IMR-90 (cell line): Measurements from ENCODE around the gene GPD1. TPM values are rescaled to one million over a fixed set of nuclear protein-coding genes. Genes with fewer than 3 reads are reported as not detected.

Experiments used
- ATAC-seq: fragments of 200-7000 bp; cut with Tn5 transposase; 2 replicates; pipeline ENCODE4 v1.9.1; 2020; ENCODE audit warnings: low read depth, mild to moderate bottlenecking, moderate library complexity
- BruUV-seq: library from RNA; stranded (reverse); fragments of 400-500 nt; replicated peaks from 2 replicates; lab custom pipeline; 2021; lab: Mats Ljungman, UMichigan
- CTCF ChIA-PET: fragments of 300-600 bp; formaldehyde crosslinking; extraction: SDS; loops from one replicate; lab custom pipeline; 2021; ENCODE audit warnings: antibody characterized with exemption; lab: Yijun Ruan, JAX
- POLR2A ChIA-PET: fragments of 300-600 bp; sonication (Branson Sonifier 250); formaldehyde crosslinking; loops from one replicate; lab custom pipeline; 2022; ENCODE audit warnings: antibody characterized with exemption; ENCODE audit not compliant: unreplicated experiment; lab: Charles Lee
- DNase-seq: peaks from one replicate; pipeline ENCODE4 v3.0.0; 2013
- H2AFZ ChIP-seq: replicated peaks from 2 replicates; pipeline ENCODE3; 2013; ENCODE audit warnings: low read length, mild to moderate bottlenecking; ENCODE audit not compliant: poor library complexity
- H2AK5ac ChIP-seq: 2 replicates; pipeline ENCODE4 v1.6.1; 2013; ENCODE audit warnings: low read depth, low read length, inconsistent platforms
- H2AK9ac ChIP-seq: replicated peaks from 2 replicates; pipeline ENCODE3; 2013; ENCODE audit warnings: mild to moderate bottlenecking, low read depth, low read length, moderate library complexity; ENCODE audit not compliant: poor library complexity
- H2BK120ac ChIP-seq: 2 replicates; pipeline ENCODE4 v1.6.1; 2013; ENCODE audit warnings: low read depth, low read length, inconsistent platforms
- H2BK15ac ChIP-seq: 3 replicates; pipeline ENCODE4 v1.6.1; 2013; ENCODE audit warnings: low read depth, low read length, inconsistent platforms
- H2BK20ac ChIP-seq: 2 replicates; pipeline ENCODE4 v1.6.1; 2013; ENCODE audit warnings: low read depth, mild to moderate bottlenecking, inconsistent platforms, low read length, moderate library complexity
- H2BK5ac ChIP-seq: 2 replicates; pipeline ENCODE4 v1.6.1; 2013; ENCODE audit warnings: mild to moderate bottlenecking, low read depth, low read length, inconsistent platforms; ENCODE audit not compliant: poor library complexity, severe bottlenecking
- H3K14ac ChIP-seq: replicated peaks from 2 replicates; pipeline ENCODE4 v1.6.1; 2013; ENCODE audit warnings: low read depth, low read length, inconsistent platforms
- H3K18ac ChIP-seq: 2 replicates; pipeline ENCODE4 v1.6.1; 2013; ENCODE audit warnings: low read depth, low read length, control low read depth
- H3K23ac ChIP-seq: 2 replicates; pipeline ENCODE4 v1.6.1; 2013; ENCODE audit warnings: low read depth, low read length, inconsistent platforms
- H3K27ac ChIP-seq: 2 replicates; pipeline ENCODE4 v1.5.1; 2013; ENCODE audit warnings: mild to moderate bottlenecking, control low read depth, low read length; ENCODE audit not compliant: insufficient read depth
- H3K27me3 ChIP-seq: 2 replicates; pipeline ENCODE4 v1.6.1; 2013; ENCODE audit warnings: low read length; ENCODE audit not compliant: control insufficient read depth, insufficient read depth
- H3K36me3 ChIP-seq: 2 replicates; pipeline ENCODE4 v1.6.1; 2013; ENCODE audit warnings: low read length, mixed read lengths; ENCODE audit not compliant: control insufficient read depth, insufficient read depth
- H3K4ac ChIP-seq: 2 replicates; pipeline ENCODE4 v1.6.1; 2013; ENCODE audit warnings: low read depth, low read length, inconsistent platforms
- H3K4me1 ChIP-seq: 2 replicates; pipeline ENCODE4 v1.6.1; 2013; ENCODE audit warnings: low read length, mixed read lengths; ENCODE audit not compliant: control insufficient read depth, insufficient read depth
- H3K4me2 ChIP-seq: 2 replicates; pipeline ENCODE4 v1.6.1; 2013; ENCODE audit warnings: low read depth, mild to moderate bottlenecking, control low read depth, low read length, moderate library complexity
- H3K4me3 ChIP-seq: 2 replicates; pipeline ENCODE4 v1.5.1; 2013; ENCODE audit warnings: low read depth, mild to moderate bottlenecking, control low read depth, low read length, moderate library complexity; ENCODE audit not compliant: insufficient read depth
- H3K56ac ChIP-seq: 2 replicates; pipeline ENCODE4 v1.6.1; 2013; ENCODE audit warnings: low read length, inconsistent platforms; ENCODE audit not compliant: insufficient read depth; ENCODE audit errors: extremely low read depth
- H3K79me1 ChIP-seq, 2 experiments: 2 replicates each; pipeline ENCODE4 v1.6.1; 2013; ENCODE audit warnings: low read length in 2 of 2, inconsistent platforms in 1 of 2, low read depth in 1 of 2
- H3K9ac ChIP-seq: 2 replicates; pipeline ENCODE4 v1.6.1; 2013; ENCODE audit warnings: low read depth, low read length, control low read depth
- H3K9me1 ChIP-seq: 2 replicates; pipeline ENCODE4 v1.6.1; 2013; ENCODE audit warnings: low read length, inconsistent platforms; ENCODE audit not compliant: insufficient read depth
- H3K9me3 ChIP-seq: 2 replicates; pipeline ENCODE4 v1.6.1; 2013; ENCODE audit warnings: low read length; ENCODE audit not compliant: control insufficient read depth, insufficient read depth
- H4K20me1 ChIP-seq: 2 replicates; pipeline ENCODE4 v1.6.1; 2013; ENCODE audit warnings: low read length, inconsistent platforms; ENCODE audit not compliant: insufficient read depth
- H4K5ac ChIP-seq: 2 replicates; pipeline ENCODE4 v1.6.1; 2013; ENCODE audit warnings: mild to moderate bottlenecking, low read depth, low read length, control low read depth
- H4K8ac ChIP-seq, 2 experiments: 2 replicates each; pipeline ENCODE4 v1.6.1; 2013; ENCODE audit warnings: low read depth in 2 of 2, low read length in 2 of 2, control low read depth in 1 of 2, inconsistent platforms in 1 of 2
- H4K91ac ChIP-seq: 2 replicates; pipeline ENCODE4 v1.6.1; 2013; ENCODE audit warnings: low read depth, low read length, inconsistent platforms; ENCODE audit not compliant: insufficient read depth
- BHLHE40 ChIP-seq: fragments of 150-350 bp; IDR thresholded peaks from 2 replicates; pipeline ENCODE4 v1.6.1; 2016; ENCODE audit warnings: mild to moderate bottlenecking, low read depth, low read length
- CEBPB ChIP-seq: IDR thresholded peaks from 2 replicates; pipeline ENCODE4 v1.6.1; 2012; ENCODE audit warnings: low read depth, low read length, improper control_type of control experiment
- CHD1 ChIP-seq: IDR thresholded peaks from 2 replicates; pipeline ENCODE4 v1.6.1; 2012; ENCODE audit warnings: low read depth, low read length, improper control_type of control experiment
- CTCF ChIP-seq: conservative IDR thresholded peaks from 2 replicates; pipeline ENCODE4 v1.5.1; 2012; ENCODE audit warnings: mild to moderate bottlenecking, low read depth, low read length, improper control_type of control experiment
- ELK1 ChIP-seq: fragments of 150-350 bp; IDR thresholded peaks from 2 replicates; pipeline ENCODE4 v1.6.1; 2016; ENCODE audit warnings: low read depth, mild to moderate bottlenecking, low read length, moderate library complexity, borderline replicate concordance
- FOS ChIP-seq: fragments of 150-350 bp; IDR thresholded peaks from 2 replicates; pipeline ENCODE4 v1.6.1; 2016; ENCODE audit warnings: low read depth, low read length
- MAFK ChIP-seq: IDR thresholded peaks from 2 replicates; pipeline ENCODE4 v1.6.1; 2012; ENCODE audit warnings: low read depth, low read length, improper control_type of control experiment
- MAZ ChIP-seq: IDR thresholded peaks from 2 replicates; pipeline ENCODE4 v1.6.1; 2012; ENCODE audit warnings: low read depth, mild to moderate bottlenecking, low read length, improper control_type of control experiment, moderate library complexity, borderline replicate concordance
- MXI1 ChIP-seq: IDR thresholded peaks from 2 replicates; pipeline ENCODE4 v1.6.1; 2012; ENCODE audit warnings: low read depth, mild to moderate bottlenecking, low read length, moderate library complexity, borderline replicate concordance
- NFE2L2 ChIP-seq: fragments of 150-350 bp; IDR thresholded peaks from 2 replicates; pipeline ENCODE4 v1.6.1; 2016; ENCODE audit warnings: low read depth, mild to moderate bottlenecking, low read length
- POLR2A ChIP-seq: IDR thresholded peaks from 2 replicates; pipeline ENCODE4 v1.6.1; 2012; ENCODE audit warnings: mild to moderate bottlenecking, low read depth, low read length
- RAD21 ChIP-seq: IDR thresholded peaks from 2 replicates; pipeline ENCODE4 v1.6.1; 2012; ENCODE audit warnings: low read length, improper control_type of control experiment
- RCOR1 ChIP-seq: IDR thresholded peaks from 2 replicates; pipeline ENCODE4 v1.6.1; 2012; ENCODE audit warnings: mild to moderate bottlenecking, low read length, improper control_type of control experiment; ENCODE audit not compliant: insufficient replicate concordance
- RFX5 ChIP-seq: IDR thresholded peaks from 2 replicates; pipeline ENCODE4 v1.8.0; 2012; ENCODE audit warnings: low read depth, mild to moderate bottlenecking, low read length, moderate library complexity
- SMC3 ChIP-seq: fragments of 150-350 bp; IDR thresholded peaks from 2 replicates; pipeline ENCODE4 v1.6.1; 2016; ENCODE audit warnings: low read depth, mild to moderate bottlenecking, antibody characterized with exemption, low read length, moderate library complexity
- WGBS, 2 experiments: methylation state at CpG; one replicate each; pipeline versions ENCODE4 v1.1.5 to v1.1.7; 2013; ENCODE audit warnings: missing lambda C conversion rate in 2 of 2; ENCODE audit not compliant: insufficient read length in 1 of 2; ENCODE audit errors: extremely low coverage in 2 of 2; 5-methylcytosine and 5-hydroxymethylcytosine counted together
- dilution Hi-C: fragments of 300-500 bp; cut with HindIII; formaldehyde crosslinking; loops from one replicate; pipeline ENCODE4 v1.14.3; 2018; ENCODE audit warnings: low sequenced_read_pairs; ENCODE audit not compliant: unreplicated experiment
- in situ Hi-C: fragments of 300-500 bp; cut with MboI; formaldehyde crosslinking; loops from 3 replicates; pipeline ENCODE4 v1.14.3; 2019; ENCODE audit warnings: low sequenced_read_pairs, inconsistent platforms, mixed read lengths
- intact Hi-C: fragments of 100-400 bp; cut with micrococcal nuclease; formaldehyde crosslinking; loops from 2 replicates; pipeline ENCODE4 v1.10.0; 2022
- polyA plus RNA-seq, 3 experiments: library from polyadenylated mRNA; depleted of rRNA; stranded (reverse); fragments of >200 nt; gene quantifications; 2 replicates each; pipeline ENCODE4 v1.2.3, GENCODE V29; 2012; ENCODE audit warnings: low replicate concordance in 1 of 3
- total RNA-seq: library from RNA; depleted of rRNA; stranded (reverse); fragments of >200 nt; gene quantifications from 2 replicates; pipeline ENCODE4 v1.2.3, GENCODE V29; 2012

The GPD1 gene
- total and polyA plus RNA-seq, 2 of the 4 experiments (the other 2 are of a cell fraction), result 0.05 to 0.18 TPM

DNA sequence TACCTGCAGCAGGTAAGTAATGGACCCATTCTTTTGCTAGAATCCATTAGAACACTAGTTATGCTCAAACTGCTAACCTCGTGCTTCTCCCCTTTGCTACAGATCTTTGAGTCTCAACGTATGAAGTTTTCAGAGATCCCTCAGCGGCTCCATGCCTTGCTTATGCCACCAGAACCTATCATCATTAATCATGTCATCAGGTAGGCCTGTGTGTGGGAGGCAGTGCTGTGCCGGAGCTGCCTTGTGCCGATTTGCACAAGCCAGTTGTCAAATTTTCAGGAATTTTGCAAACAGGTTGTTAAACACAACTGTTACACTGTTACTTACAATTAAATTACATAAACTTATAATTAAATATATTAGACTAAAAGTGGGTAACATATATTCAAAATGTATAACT lies 13.4 kb upstream of the GPD1 start:
- Histone ChIP-seq H3K36me3 (peaks cover 53% of the 10 kb centered on the region), H3K4ac (no peak overlapping the region), H3K9me1 (no peaks in the 10 kb centered on the region), H3K9me3 (no peaks in the 10 kb centered on the region), H2BK15ac (no peak overlapping the region), H2BK20ac (no peak overlapping the region), H3K27me3 (no peaks in the 10 kb centered on the region), H3K4me2 (no peak overlapping the region), H3K79me1 (peaks cover 12 to 37% of the 10 kb centered on the region in 2 experiments), H2BK5ac (no peak overlapping the region), H4K91ac (no peak overlapping the region), H3K18ac (no peak overlapping the region), H4K20me1 (peaks cover 25% of the 10 kb centered on the region), H2AFZ (no peak overlapping the region), H3K4me3 (no peak overlapping the region), H3K56ac (no peak overlapping the region), H3K9ac (no peak overlapping the region), H3K23ac (no peak overlapping the region), H4K8ac (no peak overlapping the region), H4K5ac (no peak overlapping the region), H3K27ac (no peak overlapping the region), H2AK5ac (no peak overlapping the region), H3K14ac (no peak overlapping the region), H3K4me1 (peaks cover 5% of the 10 kb centered on the region), H2AK9ac (no peak overlapping the region), H2BK120ac (no peak overlapping the region)
- dilution Hi-C loops, result no loop called here
- in situ Hi-C loops, result no loop called here
- no peak for TF ChIP-seq MAZ
- TF ChIP-seq RAD21, result no peak
- no peak for TF ChIP-seq ELK1
- TF ChIP-seq SMC3, result no peak
- TF ChIP-seq CTCF, result no peak
- TF ChIP-seq MXI1, result no peak
- no peak for TF ChIP-seq RFX5
- TF ChIP-seq FOS, result no peak
- no peak for TF ChIP-seq RCOR1
- TF ChIP-seq CHD1, result no peak
- no peak for TF ChIP-seq MAFK
- TF ChIP-seq POLR2A, result no peak
- TF ChIP-seq NFE2L2, result no peak
- no peak for TF ChIP-seq BHLHE40
- TF ChIP-seq CEBPB, result no peak
- no TSS peak for BruUV-seq
- ATAC-seq (no peak), DNase-seq (no peak)
- POLR2A ChIA-PET, result no interaction called here
- intact Hi-C loops, result no loop called here
- CTCF ChIA-PET, result no interaction called here
- WGBS, 2 experiments, result no CpG with 5 or more reads among the region's 5 CpGs
